ENCODE measurements around the gene ITGB1. TPM values are rescaled to one million over a fixed set of nuclear protein-coding genes. Genes with fewer than 3 reads are reported as not detected.

The ITGB1 gene
- total and polyA plus RNA-seq, 9 of the 15 experiments (the other 6 are each of a cell fraction or from before 2014, with no cell fraction given) = 40.2 to 194 (median 155) TPM

GRCh38 chr10:32958085-32959005 is at the start of gene ITGB1 (continued):
- TF ChIP-seq ZNF407 (IDR thresholded peaks at IDR 0.05; ENCODE audit: low read depth) (no peak), ZNF280A (IDR thresholded peaks at IDR 0.05; ENCODE audit: low read depth, partially characterized antibody) (no peak), MNT (conservative IDR thresholded peaks at IDR 0.05) (peak; percentile 78 to 85), ESRRA (IDR thresholded peaks at IDR 0.05; ENCODE audit: borderline replicate concordance, low read depth) (peak; percentile 38; the same call in 1 of the 2 replicates), POLR3G (IDR thresholded peaks at IDR 0.05; ENCODE audit: extremely low read depth, insufficient read length, insufficient replicate concordance) (no peak), ZBED1 (IDR thresholded peaks at IDR 0.05) (no peak), SFPQ (IDR thresholded peaks at IDR 0.05; ENCODE audit: low read depth, low read length) (no peak), TAF7 (tag; IDR thresholded peaks at IDR 0.05) (0 out of 2 replicates have a peak, but pooled peaks have one; percentile 12), CBFA2T2 (conservative IDR thresholded peaks at IDR 0.05) (no peak)
